ENCODE data around the gene IMPDH2. TPM values are rescaled to one million over a fixed set of nuclear protein-coding genes. Genes with fewer than 3 reads are reported as not detected.

IMPDH2 gene
- total and polyA plus RNA-seq, 5 donors = 34.7 to 62.6 (median 58.8) TPM

- H3K4me1 ChIP-seq (ENCODE audit: control insufficient read depth, insufficient read depth, low read length) = peaks cover 8% of the 10 kb centered on the region
Observed at GRCh38 chr3:48990636-48991469, 38.3 kb downstream of the IMPDH2 start.

GRCh38 chr3:48989796-48990635, 39.2 kb downstream of the IMPDH2 start, which contains the start of gene P4HTM:
TSS of gene P4HTM (plus strand) at chr3:48990241. CDS start at chr3:48990257, 16 bp downstream.
- DNase-seq (peak; percentile 91 to 96 (median 95)), ATAC-seq (peak; percentile 92 to 94)
- Histone ChIP-seq H3K4me3 (ENCODE audit: low read length) (peak within 1 kb of the TSS; percentile 63), H3K4me1 (ENCODE audit: control insufficient read depth, insufficient read depth, low read length) (peaks cover 8% of the 10 kb centered on the region), H3K9me3 (ENCODE audit: control insufficient read depth, low read length) (no peaks in the 10 kb centered on the region), H3K27me3 (ENCODE audit: control insufficient read depth, insufficient read depth) (no peaks in the 10 kb centered on the region), H3K27ac (ENCODE audit: low read length) (peak within 1 kb of the TSS; percentile 90)
- under 1% methylated on average over 90 of the region's 91 CpGs for WGBS
- intact Hi-C loops (cut with DNase I) = loop anchor here in 1 of 4 donors (10.0 kb wide), 1 partner anchor 455 kb away; no protein-coding TSS in a partner anchor

More at GRCh38 chr3:48990636-48991469, 38.3 kb downstream of the IMPDH2 start:
- H3K4me3 ChIP-seq (ENCODE audit: low read length) = peak overlapping the region; percentile 63
- H3K27ac ChIP-seq (ENCODE audit: low read length) = peak overlapping the region; percentile 90
- 5% methylated on average over 40 of the region's 40 CpGs for WGBS
- DNase-seq (peak; percentile 20 to 66 (median 55)), ATAC-seq (peak; percentile 12 to 33)
- intact Hi-C loops (cut with DNase I) = loop anchor here in 1 of 4 donors (10.0 kb wide), 1 partner anchor 454 kb away; no protein-coding TSS in a partner anchor
- no peaks in the 10 kb centered on the region for H3K27me3 ChIP-seq (ENCODE audit: control insufficient read depth, insufficient read depth)
- no peaks in the 10 kb centered on the region for H3K9me3 ChIP-seq (ENCODE audit: control insufficient read depth, low read length)

GRCh38 chr3:48989126-48989795, 39.9 kb downstream of the IMPDH2 start:
- ATAC-seq = no peak
- no peaks in the 10 kb centered on the region for H3K27me3 ChIP-seq (ENCODE audit: control insufficient read depth, insufficient read depth)
- H3K4me1 ChIP-seq (ENCODE audit: control insufficient read depth, insufficient read depth, low read length) = peaks cover 8% of the 10 kb centered on the region
- peak overlapping the region; percentile 90 for H3K27ac ChIP-seq (ENCODE audit: low read length)
- DNase-seq = no peak
- H3K9me3 ChIP-seq (ENCODE audit: control insufficient read depth, low read length) = no peaks in the 10 kb centered on the region
- 3% methylated on average over 21 of the region's 21 CpGs for WGBS
- H3K4me3 ChIP-seq (ENCODE audit: low read length) = peak overlapping the region; percentile 63
- intact Hi-C loops (cut with DNase I) = no loop called here

- no peak overlapping the region for H3K4me3 ChIP-seq (ENCODE audit: low read length)
- 90% methylated on average over 7 of the region's 7 CpGs for WGBS
- no peak overlapping the region for H3K27ac ChIP-seq (ENCODE audit: low read length)
- H3K9me3 ChIP-seq (ENCODE audit: control insufficient read depth, low read length) = no peaks in the 10 kb centered on the region
- H3K27me3 ChIP-seq (ENCODE audit: control insufficient read depth, insufficient read depth) = no peaks in the 10 kb centered on the region
- H3K4me1 ChIP-seq (ENCODE audit: control insufficient read depth, insufficient read depth, low read length) = peaks cover under 1% of the 10 kb centered on the region
- DNase-seq = no peak
- intact Hi-C loops (cut with DNase I) = no loop called here
- ATAC-seq = no peak
Observed at GRCh38 chr3:48985831-48986376, 43.3 kb downstream of the IMPDH2 start.

- no peaks in the 10 kb centered on the region for H3K27me3 ChIP-seq (ENCODE audit: control insufficient read depth, insufficient read depth)
- no peak overlapping the region for H3K27ac ChIP-seq (ENCODE audit: low read length)
- ATAC-seq (no peak), DNase-seq (no peak)
- intact Hi-C loops (cut with DNase I) = no loop called here
- no peak overlapping the region for H3K4me3 ChIP-seq (ENCODE audit: low read length)
- no peaks in the 10 kb centered on the region for H3K4me1 ChIP-seq (ENCODE audit: control insufficient read depth, insufficient read depth, low read length)
- H3K9me3 ChIP-seq (ENCODE audit: control insufficient read depth, low read length) = no peaks in the 10 kb centered on the region
Observed at GRCh38 chr3:48984663-48985062, 44.5 kb downstream of the IMPDH2 start.

GRCh38 chr3:48983096-48983495, 46.1 kb downstream of the IMPDH2 start:
- H3K27me3 ChIP-seq (ENCODE audit: control insufficient read depth, insufficient read depth) = no peaks in the 10 kb centered on the region
- no peaks in the 10 kb centered on the region for H3K4me1 ChIP-seq (ENCODE audit: control insufficient read depth, insufficient read depth, low read length)
- intact Hi-C loops (cut with DNase I) = no loop called here
- WGBS = 88% methylated on average over 4 of the region's 4 CpGs
- DNase-seq (no peak), ATAC-seq (no peak)
- H3K9me3 ChIP-seq (ENCODE audit: control insufficient read depth, low read length) = no peaks in the 10 kb centered on the region
- no peak overlapping the region for H3K27ac ChIP-seq (ENCODE audit: low read length)
- H3K4me3 ChIP-seq (ENCODE audit: low read length) = no peak overlapping the region

- WGBS = 78% methylated on average over 5 of the region's 5 CpGs
- no peak overlapping the region for H3K27ac ChIP-seq (ENCODE audit: low read length)
- no peaks in the 10 kb centered on the region for H3K4me1 ChIP-seq (ENCODE audit: control insufficient read depth, insufficient read depth, low read length)
- intact Hi-C loops (cut with DNase I) = no loop called here
- no peak for DNase-seq
- H3K9me3 ChIP-seq (ENCODE audit: control insufficient read depth, low read length) = no peaks in the 10 kb centered on the region
- H3K27me3 ChIP-seq (ENCODE audit: control insufficient read depth, insufficient read depth) = no peaks in the 10 kb centered on the region
- no peak for ATAC-seq
- H3K4me3 ChIP-seq (ENCODE audit: low read length) = no peak overlapping the region
Observed at GRCh38 chr3:48982686-48983085, 46.5 kb downstream of the IMPDH2 start.

- Histone ChIP-seq H3K4me3 (ENCODE audit: low read length) (no peak overlapping the region), H3K4me1 (ENCODE audit: control insufficient read depth, insufficient read depth, low read length) (no peaks in the 10 kb centered on the region), H3K9me3 (ENCODE audit: control insufficient read depth, low read length) (no peaks in the 10 kb centered on the region), H3K27me3 (ENCODE audit: control insufficient read depth, insufficient read depth) (no peaks in the 10 kb centered on the region), H3K27ac (ENCODE audit: low read length) (no peak overlapping the region)
- intact Hi-C loops (cut with DNase I) = no loop called here
- DNase-seq = no peak
- no peak for ATAC-seq
Observed at GRCh38 chr3:48982016-48982415, 47.2 kb downstream of the IMPDH2 start.

GRCh38 chr3:48980295-48980694, 48.9 kb downstream of the IMPDH2 start:
- H3K27me3 ChIP-seq (ENCODE audit: control insufficient read depth, insufficient read depth) = no peaks in the 10 kb centered on the region
- WGBS = 82% methylated on average over 4 of the region's 4 CpGs
- DNase-seq (no peak), ATAC-seq (no peak)
- no peaks in the 10 kb centered on the region for H3K4me1 ChIP-seq (ENCODE audit: control insufficient read depth, insufficient read depth, low read length)
- no peak overlapping the region for H3K4me3 ChIP-seq (ENCODE audit: low read length)
- no peaks in the 10 kb centered on the region for H3K9me3 ChIP-seq (ENCODE audit: control insufficient read depth, low read length)
- intact Hi-C loops (cut with DNase I) = no loop called here
- no peak overlapping the region for H3K27ac ChIP-seq (ENCODE audit: low read length)

GRCh38 chr3:48979451-48979850, 49.7 kb downstream of the IMPDH2 start:
- no peak overlapping the region for H3K4me3 ChIP-seq (ENCODE audit: low read length)
- no peak overlapping the region for H3K27ac ChIP-seq (ENCODE audit: low read length)
- H3K27me3 ChIP-seq (ENCODE audit: control insufficient read depth, insufficient read depth) = no peaks in the 10 kb centered on the region
- DNase-seq = no peak
- intact Hi-C loops (cut with DNase I) = no loop called here
- WGBS = 92% methylated on average over 3 of the region's 3 CpGs
- H3K9me3 ChIP-seq (ENCODE audit: control insufficient read depth, low read length) = no peaks in the 10 kb centered on the region
- no peaks in the 10 kb centered on the region for H3K4me1 ChIP-seq (ENCODE audit: control insufficient read depth, insufficient read depth, low read length)
- ATAC-seq = no peak
